ENCODE measurements around the gene CTLA4. TPM values are rescaled to one million over a fixed set of nuclear protein-coding genes. Genes with fewer than 3 reads are reported as not detected.

The CTLA4 gene
- total and polyA plus RNA-seq, 2 experiments from 2014 or later, result not detected

- H3K36me3 ChIP-seq, result no peaks in the 10 kb centered on the region
- no peaks in the 10 kb centered on the region for H3K27me3 ChIP-seq
- TF ChIP-seq, protein P1, sequence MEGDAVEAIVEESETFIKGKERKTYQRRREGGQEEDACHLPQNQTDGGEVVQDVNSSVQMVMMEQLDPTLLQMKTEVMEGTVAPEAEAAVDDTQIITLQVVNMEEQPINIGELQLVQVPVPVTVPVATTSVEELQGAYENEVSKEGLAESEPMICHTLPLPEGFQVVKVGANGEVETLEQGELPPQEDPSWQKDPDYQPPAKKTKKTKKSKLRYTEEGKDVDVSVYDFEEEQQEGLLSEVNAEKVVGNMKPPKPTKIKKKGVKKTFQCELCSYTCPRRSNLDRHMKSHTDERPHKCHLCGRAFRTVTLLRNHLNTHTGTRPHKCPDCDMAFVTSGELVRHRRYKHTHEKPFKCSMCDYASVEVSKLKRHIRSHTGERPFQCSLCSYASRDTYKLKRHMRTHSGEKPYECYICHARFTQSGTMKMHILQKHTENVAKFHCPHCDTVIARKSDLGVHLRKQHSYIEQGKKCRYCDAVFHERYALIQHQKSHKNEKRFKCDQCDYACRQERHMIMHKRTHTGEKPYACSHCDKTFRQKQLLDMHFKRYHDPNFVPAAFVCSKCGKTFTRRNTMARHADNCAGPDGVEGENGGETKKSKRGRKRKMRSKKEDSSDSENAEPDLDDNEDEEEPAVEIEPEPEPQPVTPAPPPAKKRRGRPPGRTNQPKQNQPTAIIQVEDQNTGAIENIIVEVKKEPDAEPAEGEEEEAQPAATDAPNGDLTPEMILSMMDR (IDR thresholded peaks at IDR 0.05; ENCODE audit: low read depth, low read length), result no peak
- no peak overlapping the region for H3K4me3 ChIP-seq
- DNase-seq (ENCODE audit: low read depth in 1 of 2, low spot score in 1 of 2), result no peak
- no peaks in the 10 kb centered on the region for H3K4me1 ChIP-seq (ENCODE audit: low read depth)
- no peak overlapping the region for H3K27ac ChIP-seq
- H3K9me3 ChIP-seq (ENCODE audit: low read depth), result no peaks in the 10 kb centered on the region
Observed at GRCh38 chr2:203823173-203823572, 44.4 kb upstream of the CTLA4 start.

- DNase-seq (ENCODE audit: low read depth in 1 of 2, low spot score in 1 of 2), result no peak
- TF ChIP-seq, protein P1 (IDR thresholded peaks at IDR 0.05; ENCODE audit: low read depth, low read length), result no peak
- H3K36me3 ChIP-seq, result no peaks in the 10 kb centered on the region
Observed at GRCh38 chr2:203824057-203824456, 43.5 kb upstream of the CTLA4 start.

DNA sequence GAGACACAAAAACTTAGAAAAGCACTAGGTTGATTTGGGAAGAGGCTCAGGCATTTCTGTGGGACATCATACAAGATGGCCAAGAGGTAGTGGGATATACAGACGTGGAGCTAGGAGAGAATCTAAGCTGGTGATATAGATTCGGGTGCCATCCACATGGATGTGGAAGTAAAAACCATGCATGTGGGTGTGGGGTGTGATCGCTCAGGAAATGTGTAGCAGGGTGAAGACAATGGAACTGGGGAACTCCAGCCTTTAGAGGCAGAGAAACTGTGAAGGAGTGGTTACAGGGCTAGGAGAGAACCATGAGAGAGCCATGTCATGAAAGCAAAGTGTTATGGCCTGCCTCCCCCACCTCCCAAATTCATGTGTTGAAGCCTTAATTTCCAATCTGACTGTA, 43.0 kb upstream of the CTLA4 start:
- no peak overlapping the region for H3K27ac ChIP-seq
- H3K27me3 ChIP-seq, result no peaks in the 10 kb centered on the region
- TF ChIP-seq, protein P1 (IDR thresholded peaks at IDR 0.05; ENCODE audit: low read depth, low read length), result no peak
- no peaks in the 10 kb centered on the region for H3K9me3 ChIP-seq (ENCODE audit: low read depth)
- H3K4me1 ChIP-seq (ENCODE audit: low read depth), result no peaks in the 10 kb centered on the region
- DNase-seq (ENCODE audit: low read depth in 1 of 2, low spot score in 1 of 2), result no peak
- no peak overlapping the region for H3K4me3 ChIP-seq
- H3K36me3 ChIP-seq, result no peaks in the 10 kb centered on the region

More at GRCh38 chr2:203824057-203824456, 43.5 kb upstream of the CTLA4 start:
- Histone ChIP-seq H3K9me3 (ENCODE audit: low read depth) (no peaks in the 10 kb centered on the region), H3K4me3 (no peak overlapping the region), H3K4me1 (ENCODE audit: low read depth) (no peaks in the 10 kb centered on the region), H3K27ac (no peak overlapping the region), H3K27me3 (no peaks in the 10 kb centered on the region)

- no peaks in the 10 kb centered on the region for H3K27me3 ChIP-seq
- H3K9me3 ChIP-seq (ENCODE audit: low read depth), result no peaks in the 10 kb centered on the region
- no peak overlapping the region for H3K27ac ChIP-seq
- TF ChIP-seq, protein P1 (IDR thresholded peaks at IDR 0.05; ENCODE audit: low read depth, low read length), result no peak
- no peak overlapping the region for H3K4me3 ChIP-seq
- peaks cover 11% of the 10 kb centered on the region for H3K4me1 ChIP-seq (ENCODE audit: low read depth)
- no peaks in the 10 kb centered on the region for H3K36me3 ChIP-seq
- DNase-seq (ENCODE audit: low read depth in 1 of 2, low spot score in 1 of 2), result no peak
Observed at GRCh38 chr2:203826704-203827103, 40.9 kb upstream of the CTLA4 start.

DNA sequence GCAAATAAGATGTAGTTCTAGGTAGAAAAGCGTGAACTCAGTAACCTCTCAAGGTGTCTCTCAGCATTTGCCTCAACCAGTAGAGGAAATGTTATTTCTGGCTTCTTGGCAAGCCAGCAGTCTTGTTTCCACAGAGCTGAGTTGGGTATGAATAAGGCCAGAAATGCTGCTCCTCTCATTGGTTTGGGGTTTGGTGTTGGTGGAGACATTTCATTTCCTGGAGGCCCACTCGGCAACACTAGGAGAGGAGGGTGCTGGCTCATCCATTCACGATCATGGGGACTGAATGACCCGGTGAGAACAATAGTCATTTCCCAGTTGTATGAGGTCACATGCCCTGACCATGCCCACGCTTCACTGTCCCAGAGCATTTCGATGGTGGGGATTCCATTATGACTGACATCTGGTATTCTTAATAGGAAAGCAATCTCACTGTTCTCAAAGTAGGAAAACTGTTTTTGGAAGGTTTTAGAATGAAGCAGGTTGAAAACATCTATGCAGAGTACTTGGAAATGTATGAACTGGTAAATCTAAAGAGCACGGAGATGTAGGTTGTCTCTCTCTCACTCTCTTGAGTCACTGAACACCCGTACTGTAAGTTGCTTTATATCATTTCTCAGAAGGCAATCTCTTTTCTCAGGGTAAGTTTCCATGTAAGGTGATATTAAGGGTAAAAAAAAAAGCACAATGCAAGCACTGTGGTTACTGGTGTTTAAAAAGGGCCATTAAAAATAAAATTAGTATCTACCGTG, 37.1 kb upstream of the CTLA4 start:
- H3K9me3 ChIP-seq (ENCODE audit: low read depth), result no peaks in the 10 kb centered on the region
- peaks cover 11% of the 10 kb centered on the region for H3K4me1 ChIP-seq (ENCODE audit: low read depth)
- H3K36me3 ChIP-seq, result no peaks in the 10 kb centered on the region
- H3K4me3 ChIP-seq, result no peak overlapping the region
- H3K27me3 ChIP-seq, result no peaks in the 10 kb centered on the region
- no peak overlapping the region for H3K27ac ChIP-seq
- TF ChIP-seq, protein P1 (IDR thresholded peaks at IDR 0.05; ENCODE audit: low read depth, low read length), result no peak
- DNase-seq (ENCODE audit: low read depth in 1 of 2, low spot score in 1 of 2), result no peak

All from cardiac muscle cell (in vitro differentiated cells and primary cell).